Liver (tissue), 9 donors: ENCODE results near the gene UGT3A1. TPM values are rescaled to one million over a fixed set of nuclear protein-coding genes. Genes with fewer than 3 reads are reported as not detected.

Source experiments
- DNase-seq: peaks from one replicate; pipeline ENCODE4 v3.0.0-alpha.2; 2017; ENCODE audit warnings: low spot score
- H3K27ac ChIP-seq, 2 donors: one replicate each; pipeline ENCODE4 v1.7.0; 2013; ENCODE audit warnings: inconsistent platforms in 2 of 2, low read length in 2 of 2, control low read depth in 1 of 2, low read depth in 1 of 2, mild to moderate bottlenecking in 1 of 2
- H3K27me3 ChIP-seq, 4 donors: one replicate each; pipeline versions ENCODE4 v1.6.1 to v1.7.0; 2013; ENCODE audit warnings: low read length in 3 of 4, inconsistent platforms in 1 of 4, mild to moderate bottlenecking in 1 of 4, moderate library complexity in 1 of 4; ENCODE audit not compliant: control insufficient read depth in 4 of 4, insufficient read depth in 4 of 4
- H3K36me3 ChIP-seq, 4 donors: one replicate each; pipeline versions ENCODE4 v1.6.1 to v1.7.0; 2013; ENCODE audit warnings: low read length in 3 of 4, mild to moderate bottlenecking in 3 of 4, low read depth in 1 of 4, moderate library complexity in 1 of 4; ENCODE audit not compliant: control insufficient read depth in 4 of 4, insufficient read depth in 3 of 4
- H3K4me1 ChIP-seq, 4 donors: one replicate each; pipeline versions ENCODE4 v1.6.1 to v1.7.0; 2013; ENCODE audit warnings: low read length in 3 of 4, mild to moderate bottlenecking in 3 of 4, moderate library complexity in 1 of 4; ENCODE audit not compliant: control insufficient read depth in 4 of 4, insufficient read depth in 4 of 4
- H3K4me3 ChIP-seq, 3 donors: one replicate each; pipeline versions ENCODE4 v1.6.1 to v1.7.0; 2013; ENCODE audit warnings: low read length in 3 of 3, control low read depth in 1 of 3, low read depth in 1 of 3, mild to moderate bottlenecking in 1 of 3
- H3K9ac ChIP-seq, 2 donors: one replicate each; pipeline ENCODE4 v1.7.0; 2013; ENCODE audit warnings: low read length in 2 of 2, mild to moderate bottlenecking in 2 of 2, moderate library complexity in 2 of 2, control low read depth in 1 of 2, low read depth in 1 of 2
- H3K9me3 ChIP-seq, 4 donors: one replicate each; pipeline versions ENCODE4 v1.6.1 to v1.7.0; 2013; ENCODE audit warnings: low read length in 3 of 4; ENCODE audit not compliant: control insufficient read depth in 4 of 4
- ATF3 ChIP-seq: IDR thresholded peaks from 2 replicates; pipeline ENCODE4 v1.6.1; 2016; ENCODE audit warnings: antibody characterized with exemption
- CTCF ChIP-seq: fragments of 150-350 bp; IDR thresholded peaks from 2 replicates; pipeline ENCODE4 v1.5.1; 2017; ENCODE audit warnings: improper control_type of control experiment, low read depth, low read length; ENCODE audit not compliant: missing input control
- EGR1 ChIP-seq, 2 donors: IDR thresholded peaks; 2 replicates each; pipeline ENCODE4 v1.6.1; 2016 to 2018; ENCODE audit warnings: antibody characterized with exemption in 2 of 2, low read depth in 2 of 2
- FOXA1 ChIP-seq: IDR thresholded peaks from 2 replicates; pipeline ENCODE4 v1.6.1; 2016; ENCODE audit warnings: antibody characterized with exemption
- FOXA2 ChIP-seq: IDR thresholded peaks from 2 replicates; pipeline ENCODE4 v1.6.1; 2016; ENCODE audit warnings: antibody characterized with exemption
- GABPA ChIP-seq, 2 donors: IDR thresholded peaks in 1 of 2; conservative IDR thresholded peaks in 1 of 2; 2 replicates each; pipeline ENCODE4 v1.6.1; 2016; ENCODE audit warnings: antibody characterized with exemption in 2 of 2, mild to moderate bottlenecking in 1 of 2, moderate library complexity in 1 of 2
- HNF4A ChIP-seq, 2 donors: conservative IDR thresholded peaks; 2 replicates each; pipeline ENCODE4 v1.6.1; 2016; ENCODE audit warnings: antibody characterized with exemption in 2 of 2, mild to moderate bottlenecking in 2 of 2
- HNF4G ChIP-seq: IDR thresholded peaks from 2 replicates; pipeline ENCODE4 v1.6.1; 2016; ENCODE audit warnings: antibody characterized with exemption
- JUND ChIP-seq, 2 donors: IDR thresholded peaks; 2 replicates each; pipeline ENCODE4 v1.6.1; 2016; ENCODE audit warnings: antibody characterized with exemption in 2 of 2
- MAX ChIP-seq: IDR thresholded peaks from 2 replicates; pipeline ENCODE4 v1.6.1; 2016; ENCODE audit warnings: antibody characterized with exemption
- NR2F2 ChIP-seq: IDR thresholded peaks from 2 replicates; pipeline ENCODE4 v1.6.1; 2016; ENCODE audit warnings: antibody characterized with exemption
- RAD21 ChIP-seq, 2 donors: IDR thresholded peaks; 2 replicates each; pipeline ENCODE4 v1.6.1; 2016; ENCODE audit warnings: antibody characterized with exemption in 2 of 2, mild to moderate bottlenecking in 2 of 2
- REST ChIP-seq: IDR thresholded peaks from 2 replicates; pipeline ENCODE4 v1.6.1; 2016; ENCODE audit warnings: antibody characterized with exemption, mild to moderate bottlenecking
- RXRA ChIP-seq, 2 donors: IDR thresholded peaks; 2 replicates each; pipeline ENCODE4 v1.6.1; 2017 to 2018; ENCODE audit warnings: antibody characterized with exemption in 2 of 2, mild to moderate bottlenecking in 1 of 2
- SP1 ChIP-seq: IDR thresholded peaks from 2 replicates; pipeline ENCODE4 v1.6.1; 2018; ENCODE audit warnings: antibody characterized with exemption, mild to moderate bottlenecking
- TAF1 ChIP-seq: conservative IDR thresholded peaks from 2 replicates; pipeline ENCODE4 v1.6.1; 2016; ENCODE audit warnings: antibody characterized with exemption, mild to moderate bottlenecking
- YY1 ChIP-seq: IDR thresholded peaks from 2 replicates; pipeline ENCODE4 v1.6.1; 2016; ENCODE audit warnings: antibody characterized with exemption, mild to moderate bottlenecking
- ZBTB33 ChIP-seq: IDR thresholded peaks from 2 replicates; pipeline ENCODE4 v1.6.1; 2016; ENCODE audit warnings: antibody characterized with exemption
- WGBS: extraction: QIAGEN DNeasy Blood & Tissue Kit; methylation state at CpG from one replicate; pipeline ENCODE4 v1.1.7; 2013; 5-methylcytosine and 5-hydroxymethylcytosine counted together
- polyA plus RNA-seq, 2 donors: library from polyadenylated mRNA; stranded (reverse) in 1 of 2; unstranded in 1 of 2; fragments of 200-250 nt in 1 of 2; fragments of >200 nt in 1 of 2; fragmentation: Nextera tagmentation in 1 of 2; extraction: Ambion mirVana in 1 of 2; gene quantifications; one replicate each; pipeline versions ENCODE4 v1.2.1 to v1.2.3, GENCODE V29; 2013 to 2015
- total RNA-seq, 2 donors: library from RNA; depleted of rRNA; stranded (reverse); fragments of >200 nt; gene quantifications; one replicate each; pipeline ENCODE4 v1.2.3, GENCODE V29; 2014
- donor health status: healthy.
- donor health status: healthy.
- donor health status: healthy.
- donor health status: healthy.
- donor health status: healthy.

The UGT3A1 gene
- total and polyA plus RNA-seq, 4 donors, result 0.28 to 60.6 (median 21.0) TPM

GRCh38 chr5:36007366-36007765 lies 16.2 kb upstream of the UGT3A1 start:
- no peak for DNase-seq
- no peaks in the 10 kb centered on the region for H3K27me3 ChIP-seq
- TF ChIP-seq RXRA (IDR thresholded peaks at IDR 0.05) (no peak), FOXA1 (no peak), CTCF (no peak), NR2F2 (no peak), FOXA2 (no peak), RAD21 (IDR thresholded peaks at IDR 0.05) (no peak), EGR1 (IDR thresholded peaks at IDR 0.05; ENCODE audit: low read depth in 2 of 2) (no peak), TAF1 (no peak)
- H3K9me3 ChIP-seq, result peaks cover 0 to 6% (median 1%) of the 10 kb centered on the region in 4 donors
- no peak overlapping the region for H3K27ac ChIP-seq
- H3K9ac ChIP-seq, result no peak overlapping the region
- H3K4me3 ChIP-seq, result no peak overlapping the region
- H3K4me1 ChIP-seq, result no peaks in the 10 kb centered on the region
- no peaks in the 10 kb centered on the region for H3K36me3 ChIP-seq

GRCh38 chr5:36006163-36006562 lies 15.0 kb upstream of the UGT3A1 start:
- Histone ChIP-seq H3K4me1 (no peaks in the 10 kb centered on the region), H3K36me3 (no peaks in the 10 kb centered on the region), H3K27ac (no peak overlapping the region), H3K9me3 (peaks cover 0 to 6% (median 1%) of the 10 kb centered on the region in 4 donors), H3K4me3 (no peak overlapping the region), H3K27me3 (no peaks in the 10 kb centered on the region), H3K9ac (no peak overlapping the region)
- no peak for DNase-seq
- 35% methylated on average over 1 of the region's 1 CpG for WGBS
- TF ChIP-seq FOXA2 (no peak), ZBTB33 (no peak), NR2F2 (no peak), EGR1 (IDR thresholded peaks at IDR 0.05; ENCODE audit: low read depth in 2 of 2) (no peak), HNF4A (conservative IDR thresholded peaks at IDR 0.05) (peak; percentile 47 to 72), JUND (IDR thresholded peaks at IDR 0.05) (no peak), FOXA1 (no peak), MAX (no peak), TAF1 (no peak), RXRA (IDR thresholded peaks at IDR 0.05) (no peak), SP1 (peak; percentile 36), YY1 (no peak), REST (no peak), HNF4G (peak; percentile 27), CTCF (no peak), ATF3 (no peak), GABPA (IDR thresholded peaks at IDR 0.05 in 1 of 2, conservative IDR thresholded peaks at IDR 0.05 in 1 of 2) (no peak), RAD21 (IDR thresholded peaks at IDR 0.05) (no peak)
